ENCODE data around the gene HMBS.

HMBS gene

GRCh38 chr11:119118227-119118626 is 33.5 kb downstream of the HMBS start:
- H3K4me2 ChIP-seq (ENCODE audit: low read depth, low read length), result no peak overlapping the region
- peaks cover 16% of the 10 kb centered on the region for H3F3A ChIP-seq (ENCODE audit: insufficient read depth, low read length)
- peaks cover 11% of the 10 kb centered on the region; the same call in 1 of the 2 replicates for H3K4me1 ChIP-seq (ENCODE audit: low read length)
- H3K27me3 ChIP-seq (replicated peaks; ENCODE audit: insufficient read depth, low read length), result no peaks in the 10 kb centered on the region
- no peak overlapping the region for H3K9ac ChIP-seq (ENCODE audit: low read length)
- TF ChIP-seq EZH2phosphoT487 (IDR thresholded peaks at IDR 0.05; ENCODE audit: low read length) (no peak), EZH2 (optimal IDR thresholded peaks at IDR 0.05; ENCODE audit: low read depth, low read length) (no peak), CTCF (IDR thresholded peaks at IDR 0.05; ENCODE audit: low read length) (no peak)
- H3K4me3 ChIP-seq (ENCODE audit: low read length), result no peak overlapping the region
- H3K9me3 ChIP-seq (replicated peaks; ENCODE audit: insufficient read depth, low read length), result no peaks in the 10 kb centered on the region
- no peak for DNase-seq
- H4K20me1 ChIP-seq (ENCODE audit: insufficient read depth, low read length), result no peaks in the 10 kb centered on the region
- H3K79me2 ChIP-seq (ENCODE audit: low read length), result peaks cover 18% of the 10 kb centered on the region
- H3K9me2 ChIP-seq (replicated peaks; ENCODE audit: insufficient read depth, low read length), result no peaks in the 10 kb centered on the region
- H3K27ac ChIP-seq (ENCODE audit: low read length), result no peak overlapping the region
- peaks cover 4% of the 10 kb centered on the region; the same call in 1 of the 2 replicates for H3K36me3 ChIP-seq (replicated peaks; ENCODE audit: insufficient read depth, low read length)
- H2AFZ ChIP-seq (ENCODE audit: low read length), result no peak overlapping the region

- Histone ChIP-seq H3K9me3 (replicated peaks; ENCODE audit: insufficient read depth, low read length) (no peaks in the 10 kb centered on the region), H3K9ac (ENCODE audit: low read length) (no peak overlapping the region), H3K27ac (ENCODE audit: low read length) (no peak overlapping the region), H3K79me2 (ENCODE audit: low read length) (peaks cover 23% of the 10 kb centered on the region), H3K4me3 (ENCODE audit: low read length) (no peak overlapping the region), H3K36me3 (replicated peaks; ENCODE audit: insufficient read depth, low read length) (peaks cover 5% of the 10 kb centered on the region; the same call in 1 of the 2 replicates), H3K4me1 (ENCODE audit: low read length) (peaks cover 11% of the 10 kb centered on the region; the same call in 1 of the 2 replicates), H3K27me3 (replicated peaks; ENCODE audit: insufficient read depth, low read length) (no peaks in the 10 kb centered on the region), H3K9me2 (replicated peaks; ENCODE audit: insufficient read depth, low read length) (no peaks in the 10 kb centered on the region), H3F3A (ENCODE audit: insufficient read depth, low read length) (peaks cover 16% of the 10 kb centered on the region), H2AFZ (ENCODE audit: low read length) (no peak overlapping the region), H3K4me2 (ENCODE audit: low read depth, low read length) (no peak overlapping the region), H4K20me1 (ENCODE audit: insufficient read depth, low read length) (no peaks in the 10 kb centered on the region)
- TF ChIP-seq CTCF (IDR thresholded peaks at IDR 0.05; ENCODE audit: low read length), result no peak
- TF ChIP-seq EZH2 (optimal IDR thresholded peaks at IDR 0.05; ENCODE audit: low read depth, low read length), result no peak
- no peak for DNase-seq
Measured at GRCh38 chr11:119118946-119119345, 34.3 kb downstream of the HMBS start.

- no peaks in the 10 kb centered on the region for H4K20me1 ChIP-seq (ENCODE audit: insufficient read depth, low read length)
- H3F3A ChIP-seq (ENCODE audit: insufficient read depth, low read length), result peaks cover 16% of the 10 kb centered on the region
- no peak for DNase-seq
- H3K9ac ChIP-seq (ENCODE audit: low read length), result peak overlapping the region; percentile 72
- H3K27ac ChIP-seq (ENCODE audit: low read length), result peak overlapping the region; percentile 12; the same call in 1 of the 2 replicates
- H3K4me3 ChIP-seq (ENCODE audit: low read length), result peak overlapping the region; percentile 75
- H3K9me3 ChIP-seq (replicated peaks; ENCODE audit: insufficient read depth, low read length), result no peaks in the 10 kb centered on the region
- H3K79me2 ChIP-seq (ENCODE audit: low read length), result peaks cover 34% of the 10 kb centered on the region
- peaks cover 5% of the 10 kb centered on the region; the same call in 1 of the 2 replicates for H3K36me3 ChIP-seq (replicated peaks; ENCODE audit: insufficient read depth, low read length)
- H3K9me2 ChIP-seq (replicated peaks; ENCODE audit: insufficient read depth, low read length), result no peaks in the 10 kb centered on the region
- peak overlapping the region; percentile 96 for H3K4me2 ChIP-seq (ENCODE audit: low read depth, low read length)
- H3K27me3 ChIP-seq (replicated peaks; ENCODE audit: insufficient read depth, low read length), result no peaks in the 10 kb centered on the region
- TF ChIP-seq EZH2phosphoT487 (IDR thresholded peaks at IDR 0.05; ENCODE audit: low read length), result no peak
- TF ChIP-seq EZH2 (optimal IDR thresholded peaks at IDR 0.05; ENCODE audit: low read depth, low read length), result no peak
- no peak for TF ChIP-seq CTCF (IDR thresholded peaks at IDR 0.05; ENCODE audit: low read length)
- peak overlapping the region; percentile 82 for H2AFZ ChIP-seq (ENCODE audit: low read length)
- peaks cover 11% of the 10 kb centered on the region; the same call in 1 of the 2 replicates for H3K4me1 ChIP-seq (ENCODE audit: low read length)
Measured at GRCh38 chr11:119120639-119121007, 35.9 kb downstream of the HMBS start.

All from MM.1S (cell line).